GM12878 (cell line): ENCODE data around the gene SESTD1.

ENCODE experiments used
- RAD21 ChIP-seq: IDR thresholded peaks from 2 replicates; pipeline ENCODE4 v1.6.1; 2011; ENCODE audit warnings: mild to moderate bottlenecking, low read depth, low read length, moderate library complexity; ENCODE audit not compliant: insufficient read depth
- SMAD5 ChIP-seq: IDR thresholded peaks from 2 replicates; pipeline ENCODE4 v1.6.1; 2016; ENCODE audit warnings: antibody characterized with exemption, low read depth
- TF ChIP-seq, protein P1 (sequence below), 3 experiments: IDR thresholded peaks in 2 of 3; conservative IDR thresholded peaks in 1 of 3; 2 replicates each; pipeline ENCODE4 v1.5.1; 2011; ENCODE audit warnings: low read depth in 3 of 3, low read length in 3 of 3, mild to moderate bottlenecking in 3 of 3, control low read depth in 2 of 3, moderate library complexity in 2 of 3, inconsistent platforms in 1 of 3, mixed read lengths in 1 of 3; ENCODE audit not compliant: control insufficient read depth in 2 of 3, insufficient read depth in 1 of 3; ENCODE audit errors: extremely low read depth in 1 of 3

DNA sequence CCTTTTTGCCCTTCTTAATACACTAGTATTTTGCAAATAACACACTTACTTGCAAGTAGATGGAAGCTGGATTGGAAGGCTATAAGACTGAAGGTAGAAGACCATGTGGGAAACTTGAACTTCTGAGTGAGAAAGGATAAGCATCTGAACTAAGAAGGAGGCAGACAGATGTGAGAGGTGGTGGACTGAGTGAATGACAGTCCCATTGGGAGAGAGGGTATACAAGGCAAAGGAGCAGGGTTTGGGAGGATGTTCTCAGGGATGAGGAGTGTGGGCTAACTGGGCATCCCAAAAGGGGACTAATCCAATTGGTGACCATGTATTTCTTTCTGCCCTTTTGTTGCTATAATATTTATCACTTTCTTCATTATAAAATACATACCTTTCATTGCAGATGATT lies 20.4 kb upstream of the SESTD1 start:
- TF ChIP-seq, protein P1, sequence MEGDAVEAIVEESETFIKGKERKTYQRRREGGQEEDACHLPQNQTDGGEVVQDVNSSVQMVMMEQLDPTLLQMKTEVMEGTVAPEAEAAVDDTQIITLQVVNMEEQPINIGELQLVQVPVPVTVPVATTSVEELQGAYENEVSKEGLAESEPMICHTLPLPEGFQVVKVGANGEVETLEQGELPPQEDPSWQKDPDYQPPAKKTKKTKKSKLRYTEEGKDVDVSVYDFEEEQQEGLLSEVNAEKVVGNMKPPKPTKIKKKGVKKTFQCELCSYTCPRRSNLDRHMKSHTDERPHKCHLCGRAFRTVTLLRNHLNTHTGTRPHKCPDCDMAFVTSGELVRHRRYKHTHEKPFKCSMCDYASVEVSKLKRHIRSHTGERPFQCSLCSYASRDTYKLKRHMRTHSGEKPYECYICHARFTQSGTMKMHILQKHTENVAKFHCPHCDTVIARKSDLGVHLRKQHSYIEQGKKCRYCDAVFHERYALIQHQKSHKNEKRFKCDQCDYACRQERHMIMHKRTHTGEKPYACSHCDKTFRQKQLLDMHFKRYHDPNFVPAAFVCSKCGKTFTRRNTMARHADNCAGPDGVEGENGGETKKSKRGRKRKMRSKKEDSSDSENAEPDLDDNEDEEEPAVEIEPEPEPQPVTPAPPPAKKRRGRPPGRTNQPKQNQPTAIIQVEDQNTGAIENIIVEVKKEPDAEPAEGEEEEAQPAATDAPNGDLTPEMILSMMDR (IDR thresholded peaks at IDR 0.05 in 2 of 3, conservative IDR thresholded peaks at IDR 0.05 in 1 of 3; ENCODE audit: control insufficient read depth in 2 of 3, extremely low read depth in 1 of 3, insufficient read depth in 1 of 3, low read depth in 3 of 3, low read length in 3 of 3) = no peak
- TF ChIP-seq RAD21 = no peak
- no peak for TF ChIP-seq SMAD5
